ENCODE data around the gene PAIP2B. TPM values are rescaled to one million over a fixed set of nuclear protein-coding genes. Genes with fewer than 3 reads are reported as not detected.
"Not testable (repeated sequence)": the region's sequence is repeated elsewhere in the genome, so short reads cannot be mapped to it uniquely, and the experiment has no call there.

Gene PAIP2B
- total RNA-seq, 1 experiment from 2014 or later = 17.7 TPM

DNA sequence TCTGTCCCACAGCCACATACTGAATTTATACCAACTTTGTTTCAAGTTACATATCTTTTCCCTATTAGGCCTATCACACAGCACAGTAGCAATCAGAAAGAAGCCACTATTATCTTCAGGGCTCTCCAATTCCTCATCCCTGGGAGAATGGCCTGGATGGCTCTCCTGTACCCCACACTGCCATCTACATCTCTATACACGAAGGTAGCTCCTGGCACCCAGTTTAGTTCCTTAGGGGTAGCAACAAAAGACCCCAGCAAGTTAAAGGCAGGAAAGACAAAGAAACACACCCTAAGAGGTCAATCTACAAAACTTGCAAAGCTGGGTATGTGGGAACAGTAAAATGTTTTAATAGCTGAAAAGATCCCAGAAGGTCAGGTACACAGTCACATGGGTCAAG is 39.9 kb downstream of the PAIP2B start:
- H3K56ac ChIP-seq (ENCODE audit: insufficient read length, low read depth, low read length) = no peak overlapping the region
- TF ChIP-seq, protein P1, sequence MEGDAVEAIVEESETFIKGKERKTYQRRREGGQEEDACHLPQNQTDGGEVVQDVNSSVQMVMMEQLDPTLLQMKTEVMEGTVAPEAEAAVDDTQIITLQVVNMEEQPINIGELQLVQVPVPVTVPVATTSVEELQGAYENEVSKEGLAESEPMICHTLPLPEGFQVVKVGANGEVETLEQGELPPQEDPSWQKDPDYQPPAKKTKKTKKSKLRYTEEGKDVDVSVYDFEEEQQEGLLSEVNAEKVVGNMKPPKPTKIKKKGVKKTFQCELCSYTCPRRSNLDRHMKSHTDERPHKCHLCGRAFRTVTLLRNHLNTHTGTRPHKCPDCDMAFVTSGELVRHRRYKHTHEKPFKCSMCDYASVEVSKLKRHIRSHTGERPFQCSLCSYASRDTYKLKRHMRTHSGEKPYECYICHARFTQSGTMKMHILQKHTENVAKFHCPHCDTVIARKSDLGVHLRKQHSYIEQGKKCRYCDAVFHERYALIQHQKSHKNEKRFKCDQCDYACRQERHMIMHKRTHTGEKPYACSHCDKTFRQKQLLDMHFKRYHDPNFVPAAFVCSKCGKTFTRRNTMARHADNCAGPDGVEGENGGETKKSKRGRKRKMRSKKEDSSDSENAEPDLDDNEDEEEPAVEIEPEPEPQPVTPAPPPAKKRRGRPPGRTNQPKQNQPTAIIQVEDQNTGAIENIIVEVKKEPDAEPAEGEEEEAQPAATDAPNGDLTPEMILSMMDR (conservative IDR thresholded peaks at IDR 0.05) = no peak
- DNase-seq = no peak
- H3K4me1 Mint-ChIP-seq = peaks cover 29 to 38% of the 10 kb centered on the region in 2 experiments
- peak overlapping the region in 1 of 3 experiments; percentile 65; a peak in 2 of 7 replicates for H3K27ac Mint-ChIP-seq
- no peaks in the 10 kb centered on the region for H3K9me3 Mint-ChIP-seq
- no peaks in the 10 kb centered on the region for H3K9me3 ChIP-seq (ENCODE audit: control insufficient read depth, low read depth, low read length)
- no peak overlapping the region for H2BK20ac ChIP-seq (ENCODE audit: low read depth, low read length, poor library complexity, severe bottlenecking)
- no peak overlapping the region for H3K18ac ChIP-seq (ENCODE audit: insufficient read length, low read depth, low read length)
- H3K4ac ChIP-seq (ENCODE audit: low read depth, low read length) = no peak overlapping the region
- whole genome bisulfite sequencing (ENCODE audit: extremely low coverage, insufficient read length, low lambda C conversion rate) = no CpG with 5 or more reads among the region's 1 CpG
- H2BK5ac ChIP-seq (ENCODE audit: insufficient read length, low read length) = no peak overlapping the region
- H4K8ac ChIP-seq (replicated peaks; ENCODE audit: insufficient read length, low read depth, low read length) = no peak overlapping the region
- no peak overlapping the region for H2BK12ac ChIP-seq (ENCODE audit: insufficient read length, low read depth, low read length)
- no peaks in the 10 kb centered on the region for H3K23me2 ChIP-seq (ENCODE audit: insufficient read length, low read depth, low read length, poor library complexity, severe bottlenecking)
- no peak overlapping the region for H3K9ac ChIP-seq (ENCODE audit: extremely low read depth, insufficient read length, low read length)
- H2BK120ac ChIP-seq (ENCODE audit: low read depth, low read length, poor library complexity, severe bottlenecking) = no peak overlapping the region
- no peaks in the 10 kb centered on the region for H3K27me3 ChIP-seq (ENCODE audit: insufficient read depth, low read length)
- no peak overlapping the region for H3T11ph ChIP-seq (ENCODE audit: low read length)
- H4K5ac ChIP-seq (ENCODE audit: insufficient read length, low read depth, low read length) = no peak overlapping the region
- no peaks in the 10 kb centered on the region for H3K36me3 Mint-ChIP-seq (ENCODE audit: insufficient read depth in 1 of 3, low read depth in 3 of 3)
- no peaks in the 10 kb centered on the region for H4K20me1 ChIP-seq (ENCODE audit: control insufficient read depth, insufficient read depth, insufficient read length)
- no peak overlapping the region for H3K4me2 ChIP-seq (ENCODE audit: insufficient read depth, insufficient read length, low read length)
- H4K91ac ChIP-seq (ENCODE audit: insufficient read length, low read depth, low read length) = no peak overlapping the region
- no peaks in the 10 kb centered on the region for H3K79me1 ChIP-seq (ENCODE audit: insufficient read depth, low read depth, low read length, poor library complexity, severe bottlenecking)
- H3K4me1 ChIP-seq (ENCODE audit: insufficient read depth, low read length) = no peaks in the 10 kb centered on the region
- no peak overlapping the region for H3K27ac ChIP-seq (ENCODE audit: insufficient read length, low read depth, low read length)
- no peak overlapping the region for H2AK5ac ChIP-seq (ENCODE audit: insufficient read length, low read length)
- H3K79me2 ChIP-seq (ENCODE audit: insufficient read depth, low read length) = no peaks in the 10 kb centered on the region
- no peak overlapping the region; a peak in 1 of 5 replicates for H3K4me3 Mint-ChIP-seq
- no peak overlapping the region for H3K14ac ChIP-seq (ENCODE audit: insufficient read depth, low read length)
- no peaks in the 10 kb centered on the region for H3K27me3 Mint-ChIP-seq (ENCODE audit: low read depth)
- H2AFZ ChIP-seq (ENCODE audit: low read length) = no peak overlapping the region
- no peak overlapping the region for H3K23ac ChIP-seq (ENCODE audit: insufficient read length, low read depth, low read length)
- no peak overlapping the region for H2BK15ac ChIP-seq (ENCODE audit: low read depth, low read length)

DNA sequence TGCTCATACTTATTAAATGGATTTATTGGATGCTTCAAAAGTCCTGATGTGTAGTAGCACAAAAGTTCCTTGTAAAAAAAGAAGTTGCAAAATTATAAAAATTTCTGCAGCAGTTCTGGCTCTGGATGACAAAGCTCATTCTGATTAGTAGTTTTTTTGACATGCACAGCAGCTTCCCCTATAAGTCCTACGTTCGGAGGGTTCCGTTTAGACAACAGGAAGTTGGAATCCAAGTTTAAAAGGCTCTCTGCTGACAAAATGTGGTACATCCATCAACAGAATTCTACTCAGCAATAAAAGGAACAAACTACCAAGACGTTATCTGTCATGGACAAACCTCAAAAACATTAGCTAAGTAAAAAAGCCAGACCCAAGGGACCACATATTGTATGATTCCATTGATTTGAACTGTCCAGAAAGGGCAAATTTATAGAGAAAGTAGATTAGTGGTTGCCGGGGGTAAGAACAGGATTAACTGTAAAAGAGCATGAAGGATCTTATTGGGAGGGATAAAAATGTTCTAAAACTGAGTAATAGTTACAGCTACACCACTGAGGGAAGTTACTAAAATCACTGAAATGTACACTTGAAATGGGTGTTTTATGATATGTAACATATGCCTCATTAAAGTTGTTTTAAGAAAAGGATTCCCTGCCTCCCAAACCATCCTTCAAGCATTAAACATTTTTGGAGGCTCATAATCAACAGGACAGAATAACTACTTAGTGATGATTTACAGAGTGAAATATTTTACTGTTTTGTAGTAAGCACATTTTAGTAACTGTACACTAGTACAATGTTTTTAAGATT is 43.4 kb downstream of the PAIP2B start:
- H3T11ph ChIP-seq (ENCODE audit: low read length); H3K36me3 Mint-ChIP-seq (ENCODE audit: insufficient read depth in 1 of 3, low read depth in 3 of 3); H4K20me1 ChIP-seq (ENCODE audit: control insufficient read depth, insufficient read depth, insufficient read length); H3K18ac ChIP-seq (ENCODE audit: insufficient read length, low read depth, low read length); H3K27me3 Mint-ChIP-seq (ENCODE audit: low read depth); H3K27me3 ChIP-seq (ENCODE audit: insufficient read depth, low read length); H4K91ac ChIP-seq (ENCODE audit: insufficient read length, low read depth, low read length); DNase-seq; H3K27ac Mint-ChIP-seq; H3K4me3 Mint-ChIP-seq; H3K27ac ChIP-seq (ENCODE audit: insufficient read length, low read depth, low read length); H2AK5ac ChIP-seq (ENCODE audit: insufficient read length, low read length); H2AFZ ChIP-seq (ENCODE audit: low read length); H3K79me2 ChIP-seq (ENCODE audit: insufficient read depth, low read length); H4K8ac ChIP-seq (replicated peaks; ENCODE audit: insufficient read length, low read depth, low read length); H3K9ac ChIP-seq (ENCODE audit: extremely low read depth, insufficient read length, low read length); H2BK5ac ChIP-seq (ENCODE audit: insufficient read length, low read length); H3K4me2 ChIP-seq (ENCODE audit: insufficient read depth, insufficient read length, low read length); H3K9me3 Mint-ChIP-seq; H4K5ac ChIP-seq (ENCODE audit: insufficient read length, low read depth, low read length); H2BK12ac ChIP-seq (ENCODE audit: insufficient read length, low read depth, low read length); H2BK20ac ChIP-seq (ENCODE audit: low read depth, low read length, poor library complexity, severe bottlenecking); H3K56ac ChIP-seq (ENCODE audit: insufficient read length, low read depth, low read length); H3K14ac ChIP-seq (ENCODE audit: insufficient read depth, low read length); H2BK15ac ChIP-seq (ENCODE audit: low read depth, low read length); H2BK120ac ChIP-seq (ENCODE audit: low read depth, low read length, poor library complexity, severe bottlenecking); H3K23ac ChIP-seq (ENCODE audit: insufficient read length, low read depth, low read length); H3K9me3 ChIP-seq (ENCODE audit: control insufficient read depth, low read depth, low read length); H3K4ac ChIP-seq (ENCODE audit: low read depth, low read length); H3K23me2 ChIP-seq (ENCODE audit: insufficient read length, low read depth, low read length, poor library complexity, severe bottlenecking); H3K4me1 ChIP-seq (ENCODE audit: insufficient read depth, low read length); H3K79me1 ChIP-seq (ENCODE audit: insufficient read depth, low read depth, low read length, poor library complexity, severe bottlenecking): not testable (repeated sequence)
- WGBS (ENCODE audit: extremely low coverage, insufficient read length, low lambda C conversion rate) = no CpG with 5 or more reads among the region's 5 CpGs
- H3K4me1 Mint-ChIP-seq = peaks cover 36 to 45% of the 10 kb centered on the region in 2 experiments
